ENCODE results near the gene LRFN2.

The LRFN2 gene

GRCh38 chr6:40369891-40370290, 217.3 kb downstream of the LRFN2 start:
- no peak for DNase-seq

- DNase-seq: no peak
Measured at GRCh38 chr6:40369042-40369441, 218.1 kb downstream of the LRFN2 start.

- DNase-seq: no peak
Measured at GRCh38 chr6:40362859-40363258, 224.3 kb downstream of the LRFN2 start.

GRCh38 chr6:40359808-40360207, 227.4 kb downstream of the LRFN2 start:
- DNase-seq: no peak

- DNase-seq: no peak
Measured at GRCh38 chr6:40358473-40359460, 228.4 kb downstream of the LRFN2 start.

- no peak for DNase-seq
Measured at GRCh38 chr6:40356242-40356910, 230.8 kb downstream of the LRFN2 start.

- DNase-seq: no peak
Measured at GRCh38 chr6:40355532-40355931, 231.6 kb downstream of the LRFN2 start.

GRCh38 chr6:40355066-40355465, 232.1 kb downstream of the LRFN2 start:
- DNase-seq: no peak

- DNase-seq: no peak
Measured at GRCh38 chr6:40353967-40354452, 233.2 kb downstream of the LRFN2 start.

GRCh38 chr6:40353197-40353966, 233.8 kb downstream of the LRFN2 start:
- no peak for DNase-seq

GRCh38 chr6:40352527-40353170, 234.5 kb downstream of the LRFN2 start:
- DNase-seq: no peak

- no peak for DNase-seq
Measured at GRCh38 chr6:40352006-40352405, 235.2 kb downstream of the LRFN2 start.

- no peak for DNase-seq
Measured at GRCh38 chr6:40350747-40351217, 236.4 kb downstream of the LRFN2 start.

- DNase-seq: no peak
Measured at GRCh38 chr6:40349901-40350746, 237.0 kb downstream of the LRFN2 start.

- peak; percentile 63 for DNase-seq
Measured at GRCh38 chr6:40349123-40349900, 237.9 kb downstream of the LRFN2 start.

- DNase-seq: no peak
Measured at GRCh38 chr6:40348591-40348990, 238.6 kb downstream of the LRFN2 start.

GRCh38 chr6:40347571-40348011, 239.6 kb downstream of the LRFN2 start:
- no peak for DNase-seq

- DNase-seq: peak; percentile 8
Measured at GRCh38 chr6:40346246-40346645, 240.9 kb downstream of the LRFN2 start.

GRCh38 chr6:40344566-40345167, 242.5 kb downstream of the LRFN2 start:
- DNase-seq: peak; percentile 21
